ENCODE results near the gene INSL3. TPM values are rescaled to one million over a fixed set of nuclear protein-coding genes. Genes with fewer than 3 reads are reported as not detected.
"Not testable (repeated sequence)": the region's sequence is repeated elsewhere in the genome, so short reads cannot be mapped to it uniquely, and the experiment has no call there.

Gene INSL3
- polyA plus RNA-seq, 4 donors = 0.13 to 1.4 TPM; not detected in 2

GRCh38 chr19:17788632-17789031 lies 32.7 kb downstream of the INSL3 start:
- Histone ChIP-seq H3K9me3 (ENCODE audit: control insufficient read depth in 2 of 2, insufficient read depth in 1 of 2, low read depth in 1 of 2, low read length in 1 of 2) (no peaks in the 10 kb centered on the region), H3K4me1 (ENCODE audit: control insufficient read depth in 3 of 3, insufficient read depth in 2 of 3, low read depth in 1 of 3, low read length in 2 of 3) (peaks cover 0 to 22% (median 4%) of the 10 kb centered on the region in 3 donors), H3K4me3 (ENCODE audit: low read depth in 1 of 3, low read length in 3 of 3) (no peak overlapping the region), H3K36me3 (ENCODE audit: control insufficient read depth in 3 of 3, insufficient read depth in 2 of 3, low read depth in 1 of 3, low read length in 3 of 3) (peaks cover 0 to 8% (median 0%) of the 10 kb centered on the region in 3 donors), H3K27me3 (ENCODE audit: control insufficient read depth in 3 of 3, insufficient read depth in 3 of 3, low read length in 3 of 3) (no peaks in the 10 kb centered on the region), H3K27ac (ENCODE audit: low read depth in 1 of 3, low read length in 2 of 3) (no peak overlapping the region)
- 90 to 100% (median 91%) methylated on average over 2 of the region's 2 CpGs for WGBS, 3 donors
- DNase-seq (no peak), FAIRE-seq (no peak)

DNA sequence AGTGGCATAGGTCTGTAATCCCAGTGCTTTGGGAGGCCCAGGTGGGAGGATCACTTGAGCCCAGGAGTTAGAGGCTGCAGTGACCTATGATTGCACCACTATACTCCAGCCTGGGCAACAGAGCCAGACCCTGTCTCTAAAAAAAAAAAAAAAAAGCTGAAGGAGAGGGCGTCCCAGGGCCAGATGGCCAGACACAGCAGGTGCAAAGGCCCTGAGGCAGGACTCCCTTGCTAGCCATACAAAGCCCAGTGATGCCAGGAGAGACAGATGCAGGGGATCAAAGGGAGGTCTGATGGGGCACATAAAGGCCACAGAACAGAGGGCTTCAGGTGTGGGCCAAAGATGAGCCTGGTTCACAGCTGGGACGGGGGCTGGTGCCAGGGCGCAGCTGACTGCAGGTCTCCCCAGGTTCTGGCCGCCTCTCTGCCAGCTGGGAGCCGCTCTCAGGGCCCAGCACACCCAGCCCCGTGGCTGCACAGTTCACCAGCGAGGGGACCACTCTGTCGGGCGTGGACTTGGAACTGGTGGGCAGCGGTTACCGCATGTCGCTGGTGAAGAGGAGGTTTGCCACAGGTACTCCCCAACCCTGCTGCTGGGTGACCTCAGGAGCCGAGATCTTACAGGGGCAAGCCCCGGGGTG lies 33.9 kb downstream of the INSL3 start:
- 93 to 95% (median 94%) methylated on average over 14 of the region's 14 CpGs for WGBS, 3 donors
- Histone ChIP-seq H3K9me3 (ENCODE audit: control insufficient read depth in 2 of 2, insufficient read depth in 1 of 2, low read depth in 1 of 2, low read length in 1 of 2) (no peaks in the 10 kb centered on the region), H3K27me3 (ENCODE audit: control insufficient read depth in 3 of 3, insufficient read depth in 3 of 3, low read length in 3 of 3) (no peaks in the 10 kb centered on the region), H3K36me3 (ENCODE audit: control insufficient read depth in 3 of 3, insufficient read depth in 2 of 3, low read depth in 1 of 3, low read length in 3 of 3) (peaks cover 0 to 8% (median 0%) of the 10 kb centered on the region in 3 donors), H3K27ac (ENCODE audit: low read depth in 1 of 3, low read length in 2 of 3) (no peak overlapping the region), H3K4me3 (ENCODE audit: low read depth in 1 of 3, low read length in 3 of 3) (no peak overlapping the region), H3K4me1 (ENCODE audit: control insufficient read depth in 3 of 3, insufficient read depth in 2 of 3, low read depth in 1 of 3, low read length in 2 of 3) (peaks cover 0 to 20% (median 4%) of the 10 kb centered on the region in 3 donors)
- no peak for FAIRE-seq
- DNase-seq = no peak

DNA sequence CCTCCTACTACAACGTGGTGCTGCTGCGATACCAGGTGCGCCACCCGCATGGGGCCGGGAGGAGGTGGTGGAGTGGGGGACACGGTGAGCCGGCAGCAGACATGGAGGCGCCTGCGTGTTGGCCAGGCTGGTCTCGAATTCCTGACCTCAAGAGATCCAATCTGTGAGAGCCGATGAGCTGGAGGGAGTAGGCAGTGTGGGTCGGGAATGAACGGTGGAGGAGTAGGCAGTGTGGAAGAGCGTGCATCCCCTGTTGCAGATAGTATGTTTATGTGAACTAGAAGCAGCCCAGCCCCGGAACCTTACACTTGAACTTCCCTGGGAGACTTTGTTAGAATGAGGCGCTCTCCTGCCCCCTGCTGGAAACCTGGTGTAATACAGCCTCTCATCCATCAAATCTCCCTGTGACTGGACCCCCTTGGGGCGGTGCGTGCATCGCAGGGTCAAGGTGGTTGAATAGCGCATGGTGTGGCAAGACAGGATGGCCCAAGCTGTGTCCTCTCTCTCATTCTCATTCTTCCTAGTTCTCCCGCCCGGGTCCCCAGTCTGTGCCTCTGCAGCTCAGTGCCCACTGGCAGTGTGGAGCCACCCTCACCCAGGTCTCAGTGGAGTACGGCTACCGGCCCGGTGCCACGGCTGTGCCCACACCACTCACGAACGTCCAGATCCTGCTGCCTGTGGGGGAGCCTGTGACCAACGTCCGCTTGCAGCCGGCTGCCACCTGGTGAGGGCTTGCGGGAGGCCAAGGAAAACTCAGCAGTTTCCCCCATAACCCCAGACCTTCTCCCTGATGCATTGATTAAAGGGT lies 36.9 kb downstream of the INSL3 start:
- DNase-seq = peak; percentile 77 to 80
- Histone ChIP-seq H3K9me3 (ENCODE audit: control insufficient read depth in 2 of 2, insufficient read depth in 1 of 2, low read depth in 1 of 2, low read length in 1 of 2) (no peaks in the 10 kb centered on the region), H3K4me3 (ENCODE audit: low read depth in 1 of 3, low read length in 3 of 3) (no peak overlapping the region), H3K36me3 (ENCODE audit: control insufficient read depth in 3 of 3, insufficient read depth in 2 of 3, low read depth in 1 of 3, low read length in 3 of 3) (peaks cover 0 to 8% (median 0%) of the 10 kb centered on the region in 3 donors), H3K4me1 (ENCODE audit: control insufficient read depth in 3 of 3, insufficient read depth in 2 of 3, low read depth in 1 of 3, low read length in 2 of 3) (peaks cover 0 to 4% (median 0%) of the 10 kb centered on the region in 3 donors), H3K27ac (ENCODE audit: low read depth in 1 of 3, low read length in 2 of 3) (no peak overlapping the region), H3K27me3 (ENCODE audit: control insufficient read depth in 3 of 3, insufficient read depth in 3 of 3, low read length in 3 of 3) (no peaks in the 10 kb centered on the region)
- 25 to 50% (median 44%) methylated on average over 31 to 32 of the region's 32 CpGs for WGBS, 3 donors
- FAIRE-seq = no peak

DNA sequence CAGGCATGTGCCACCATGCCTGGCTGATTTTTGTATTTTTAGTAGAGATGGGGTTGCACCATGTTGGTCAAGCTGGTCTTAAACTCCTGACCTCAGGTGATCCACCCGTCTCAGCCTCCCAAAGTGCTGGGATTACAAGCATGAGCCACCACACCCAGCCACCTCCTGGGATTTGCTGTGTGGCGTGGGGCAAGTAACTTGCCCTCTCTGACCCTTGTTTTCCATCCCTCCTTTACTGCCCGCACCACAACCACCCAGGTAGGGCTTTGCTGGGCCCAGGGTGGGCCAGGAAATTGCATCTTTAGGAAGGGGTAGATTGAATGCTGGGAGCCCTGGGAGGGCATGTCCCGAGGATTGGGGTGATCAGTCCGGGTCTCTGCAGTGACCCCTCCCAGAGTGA lies 37.6 kb downstream of the INSL3 start:
- H3K4me1 ChIP-seq (ENCODE audit: control insufficient read depth in 3 of 3, insufficient read depth in 2 of 3, low read depth in 1 of 3, low read length in 2 of 3) = peaks cover 0 to 11% (median 0%) of the 10 kb centered on the region in 3 donors
- H3K9me3 ChIP-seq (ENCODE audit: control insufficient read depth in 2 of 2, insufficient read depth in 1 of 2, low read depth in 1 of 2, low read length in 1 of 2); FAIRE-seq; H3K36me3 ChIP-seq (ENCODE audit: control insufficient read depth in 3 of 3, insufficient read depth in 2 of 3, low read depth in 1 of 3, low read length in 3 of 3); H3K27ac ChIP-seq (ENCODE audit: low read depth in 1 of 3, low read length in 2 of 3); DNase-seq; H3K4me3 ChIP-seq (ENCODE audit: low read depth in 1 of 3, low read length in 3 of 3); H3K27me3 ChIP-seq (ENCODE audit: control insufficient read depth in 3 of 3, insufficient read depth in 3 of 3, low read length in 3 of 3): not testable (repeated sequence)
- 54 to 78% (median 62%) methylated on average over 5 of the region's 5 CpGs for WGBS, 3 donors

DNA sequence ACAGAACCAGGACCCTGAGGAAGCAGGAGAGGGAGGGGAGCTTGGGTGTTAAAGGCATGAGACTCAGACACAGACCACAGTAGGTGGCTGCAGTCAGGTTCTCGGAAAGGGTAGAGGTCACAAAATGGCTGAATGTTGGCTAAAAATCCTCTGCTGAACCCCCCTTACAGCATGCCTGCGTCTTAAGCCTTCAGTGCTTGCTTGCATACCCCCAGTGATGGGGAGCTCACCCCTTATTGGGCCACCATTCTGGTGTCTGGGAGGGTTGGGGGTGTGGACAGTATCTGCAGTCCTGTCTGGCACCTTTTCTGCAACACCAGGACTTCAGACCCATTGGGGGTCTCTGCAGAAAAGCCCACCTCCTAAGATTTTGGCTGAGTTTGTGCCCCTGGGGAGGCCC lies 40.5 kb downstream of the INSL3 start:
- no peaks in the 10 kb centered on the region for H3K9me3 ChIP-seq (ENCODE audit: control insufficient read depth in 2 of 2, insufficient read depth in 1 of 2, low read depth in 1 of 2, low read length in 1 of 2)
- H3K4me1 ChIP-seq (ENCODE audit: control insufficient read depth in 3 of 3, insufficient read depth in 2 of 3, low read depth in 1 of 3, low read length in 2 of 3) = peaks cover 0 to 16% (median 0%) of the 10 kb centered on the region in 3 donors
- no peaks in the 10 kb centered on the region for H3K27me3 ChIP-seq (ENCODE audit: control insufficient read depth in 3 of 3, insufficient read depth in 3 of 3, low read length in 3 of 3)
- H3K27ac ChIP-seq (ENCODE audit: low read depth in 1 of 3, low read length in 2 of 3) = no peak overlapping the region
- no peak overlapping the region for H3K4me3 ChIP-seq (ENCODE audit: low read depth in 1 of 3, low read length in 3 of 3)
- FAIRE-seq (no peak), DNase-seq (no peak)
- 92 to 94% (median 93%) methylated on average over 2 of the region's 2 CpGs for WGBS, 3 donors
- H3K36me3 ChIP-seq (ENCODE audit: control insufficient read depth in 3 of 3, insufficient read depth in 2 of 3, low read depth in 1 of 3, low read length in 3 of 3) = peaks cover 0 to 6% (median 0%) of the 10 kb centered on the region in 3 donors

DNA sequence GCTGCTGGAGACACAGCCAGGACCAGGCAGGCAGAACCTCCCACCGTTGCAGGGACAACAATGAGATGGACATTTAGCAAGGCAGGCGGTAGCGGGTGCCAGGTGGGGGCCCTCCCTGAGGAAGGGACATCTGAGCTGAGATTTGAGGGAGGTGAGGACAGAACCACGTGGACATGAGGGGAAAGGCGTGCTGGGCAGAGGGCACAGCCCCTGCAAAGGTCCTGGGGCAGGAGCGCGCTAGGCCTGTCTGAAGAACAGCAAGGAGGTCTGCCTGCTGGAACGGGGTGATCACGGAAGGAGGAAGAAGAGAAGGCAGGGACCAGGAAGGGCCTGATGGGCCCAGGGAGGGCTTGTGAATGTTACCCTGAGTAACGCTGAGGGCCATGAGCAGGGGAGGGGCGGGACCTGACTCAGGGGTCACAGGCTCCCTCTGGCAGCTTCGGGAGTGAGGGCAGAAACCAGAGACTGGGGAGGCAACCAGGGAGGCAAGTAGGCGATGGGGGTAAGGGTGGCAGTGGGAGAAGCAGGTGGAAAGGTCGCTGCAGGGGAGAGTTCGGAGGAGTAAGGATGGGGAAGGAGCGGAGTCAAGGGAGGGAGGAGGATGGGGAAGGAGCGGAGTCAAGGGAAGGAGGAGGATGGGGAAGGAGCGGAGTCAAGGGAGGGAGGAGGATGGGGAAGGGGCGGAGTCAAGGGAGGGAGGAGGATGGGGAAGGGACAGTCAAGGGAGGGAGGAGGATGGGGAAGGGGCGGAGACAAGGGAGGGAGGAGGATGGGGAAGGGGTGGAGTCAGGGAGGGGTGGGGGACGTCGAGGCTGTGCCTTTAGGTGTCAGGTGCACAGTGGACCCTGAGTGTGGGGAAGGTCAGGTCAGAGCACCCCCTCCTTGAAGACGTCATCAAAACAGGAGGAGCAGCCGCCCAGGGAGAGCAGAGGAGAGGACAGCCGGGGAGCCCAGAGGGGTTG lies 42.1 kb downstream of the INSL3 start:
- 17 to 29% (median 28%) methylated on average over 24 to 25 of the region's 25 CpGs for WGBS, 3 donors
- peaks cover 0 to 16% (median 0%) of the 10 kb centered on the region in 3 donors for H3K4me1 ChIP-seq (ENCODE audit: control insufficient read depth in 3 of 3, insufficient read depth in 2 of 3, low read depth in 1 of 3, low read length in 2 of 3)
- no peak for FAIRE-seq
- peak in 1 of 2 donors; percentile 51 for DNase-seq
- H3K27ac ChIP-seq (ENCODE audit: low read depth in 1 of 3, low read length in 2 of 3) = no peak overlapping the region
- no peaks in the 10 kb centered on the region for H3K9me3 ChIP-seq (ENCODE audit: control insufficient read depth in 2 of 2, insufficient read depth in 1 of 2, low read depth in 1 of 2, low read length in 1 of 2)
- peaks cover 0 to 2% (median 0%) of the 10 kb centered on the region in 3 donors for H3K36me3 ChIP-seq (ENCODE audit: control insufficient read depth in 3 of 3, insufficient read depth in 2 of 3, low read depth in 1 of 3, low read length in 3 of 3)
- peak overlapping the region in 1 of 3 donors; percentile 23 for H3K4me3 ChIP-seq (ENCODE audit: low read depth in 1 of 3, low read length in 3 of 3)
- H3K27me3 ChIP-seq (ENCODE audit: control insufficient read depth in 3 of 3, insufficient read depth in 3 of 3, low read length in 3 of 3) = no peaks in the 10 kb centered on the region

GRCh38 chr19:17778251-17778967 lies 42.9 kb downstream of the INSL3 start:
- no peaks in the 10 kb centered on the region for H3K27me3 ChIP-seq (ENCODE audit: control insufficient read depth in 3 of 3, insufficient read depth in 3 of 3, low read length in 3 of 3)
- FAIRE-seq (no peak), DNase-seq (peak; percentile 71 to 75)
- H3K4me3 ChIP-seq (ENCODE audit: low read depth in 1 of 3, low read length in 3 of 3) = peak overlapping the region in 1 of 3 donors; percentile 23
- no peaks in the 10 kb centered on the region for H3K9me3 ChIP-seq (ENCODE audit: control insufficient read depth in 2 of 2, insufficient read depth in 1 of 2, low read depth in 1 of 2, low read length in 1 of 2)
- no peaks in the 10 kb centered on the region for H3K36me3 ChIP-seq (ENCODE audit: control insufficient read depth in 3 of 3, insufficient read depth in 2 of 3, low read depth in 1 of 3, low read length in 3 of 3)
- no peak overlapping the region for H3K27ac ChIP-seq (ENCODE audit: low read depth in 1 of 3, low read length in 2 of 3)
- WGBS, 3 donors = 8 to 32% (median 25%) methylated on average over 28 to 37 of the region's 37 CpGs
- peaks cover 0 to 11% (median 0%) of the 10 kb centered on the region in 3 donors for H3K4me1 ChIP-seq (ENCODE audit: control insufficient read depth in 3 of 3, insufficient read depth in 2 of 3, low read depth in 1 of 3, low read length in 2 of 3)
